GM18517 (cell line): Measurements from ENCODE around the gene SH2D4B.
A peak's percentile ranks its signal among the peaks of the same experiment; 100 is the strongest.

Experiments
- ATAC-seq: cut with Tn5 transposase; IDR thresholded peaks from one replicate; pipeline ENCODE4 v1.9.1; 2021; ENCODE audit warnings: mild to moderate bottlenecking, moderate library complexity; ENCODE audit not compliant: unreplicated experiment

Gene SH2D4B

GRCh38 chr10:80622153-80622552 is 84.5 kb downstream of the SH2D4B start:
- no peak for ATAC-seq

- ATAC-seq: no peak
These were observed 92.6 kb downstream of the SH2D4B start for GRCh38 chr10:80630324-80630723.

- ATAC-seq: no peak
These were observed 95.0 kb downstream of the SH2D4B start for GRCh38 chr10:80632742-80633141.

- ATAC-seq: no peak
These were observed 95.7 kb downstream of the SH2D4B start for GRCh38 chr10:80633383-80633860.

- no peak for ATAC-seq
These were observed 96.2 kb downstream of the SH2D4B start for GRCh38 chr10:80633910-80634309.

GRCh38 chr10:80642661-80643060 is 105.0 kb downstream of the SH2D4B start:
- no peak for ATAC-seq

- no peak for ATAC-seq
These were observed 108.7 kb downstream of the SH2D4B start for GRCh38 chr10:80646366-80646765.

- no peak for ATAC-seq
These were observed 109.6 kb downstream of the SH2D4B start for GRCh38 chr10:80647173-80647833.

- no peak for ATAC-seq
These were observed 110.4 kb downstream of the SH2D4B start for GRCh38 chr10:80648106-80648505.

- ATAC-seq: no peak
These were observed 111.5 kb downstream of the SH2D4B start for GRCh38 chr10:80649183-80649582.

- ATAC-seq: no peak
These were observed 118.2 kb downstream of the SH2D4B start for GRCh38 chr10:80655898-80656297.

- no peak for ATAC-seq
These were observed 120.4 kb downstream of the SH2D4B start for GRCh38 chr10:80658068-80658467.

GRCh38 chr10:80659289-80659688 is 121.6 kb downstream of the SH2D4B start:
- no peak for ATAC-seq

- ATAC-seq: no peak
These were observed 122.6 kb downstream of the SH2D4B start for GRCh38 chr10:80660266-80660665.

GRCh38 chr10:80660736-80661135 is 123.0 kb downstream of the SH2D4B start:
- no peak for ATAC-seq

GRCh38 chr10:80661526-80661925 is 123.8 kb downstream of the SH2D4B start:
- no peak for ATAC-seq

GRCh38 chr10:80662429-80663261 is 124.9 kb downstream of the SH2D4B start:
- peak; percentile 80 for ATAC-seq

- no peak for ATAC-seq
These were observed 126.5 kb downstream of the SH2D4B start for GRCh38 chr10:80664071-80664680.

- ATAC-seq: no peak
These were observed 131.8 kb downstream of the SH2D4B start for GRCh38 chr10:80669485-80669884.

- no peak for ATAC-seq
These were observed 133.1 kb downstream of the SH2D4B start for GRCh38 chr10:80670774-80671173.

- no peak for ATAC-seq
These were observed 134.1 kb downstream of the SH2D4B start for GRCh38 chr10:80671847-80672246.

GRCh38 chr10:80672613-80673012 is 134.9 kb downstream of the SH2D4B start:
- ATAC-seq: no peak
